Osteoblast (primary cell): ENCODE results near the gene BUD23. TPM values are rescaled to one million over a fixed set of nuclear protein-coding genes. Genes with fewer than 3 reads are reported as not detected.

Experiments used
- DNase-seq: peaks from one replicate; pipeline ENCODE4 v3.0.0; 2011; ENCODE audit warnings: low spot score, mixed read lengths; ENCODE audit not compliant: insufficient read length; ENCODE audit errors: missing footprints
- H2AFZ ChIP-seq: 2 replicates; pipeline ENCODE4 v1.6.0; 2011; ENCODE audit warnings: mild to moderate bottlenecking, low read length
- H3K27ac ChIP-seq: 2 replicates; pipeline ENCODE4 v1.5.1; 2011; ENCODE audit warnings: mild to moderate bottlenecking, low read depth, low read length, moderate library complexity
- H3K27me3 ChIP-seq: 2 replicates; pipeline ENCODE4 v1.6.0; 2012; ENCODE audit warnings: mild to moderate bottlenecking, control low read depth, inconsistent platforms, low read length, moderate library complexity; ENCODE audit not compliant: insufficient read depth
- H3K36me3 ChIP-seq: 2 replicates; pipeline ENCODE4 v1.5.1; 2011; ENCODE audit warnings: mild to moderate bottlenecking, low read length, control low read depth, moderate library complexity; ENCODE audit not compliant: insufficient read depth
- H3K4me1 ChIP-seq: 2 replicates; pipeline ENCODE4 v1.5.1; 2011; ENCODE audit warnings: mild to moderate bottlenecking, low read length, control low read depth, moderate library complexity; ENCODE audit not compliant: insufficient read depth
- H3K4me2 ChIP-seq: 2 replicates; pipeline ENCODE4 v1.6.0; 2011; ENCODE audit warnings: mild to moderate bottlenecking, low read length; ENCODE audit not compliant: insufficient read depth
- H3K4me3 ChIP-seq: fragments of 200-600 bp; sonication (generic); 3 replicates; pipeline ENCODE4 v1.5.1; 2012; ENCODE audit warnings: mild to moderate bottlenecking, low read length, inconsistent platforms; ENCODE audit not compliant: insufficient read depth
- H3K79me2 ChIP-seq: 2 replicates; pipeline ENCODE4 v1.6.0; 2012; ENCODE audit warnings: mild to moderate bottlenecking, low read length, control low read depth, inconsistent platforms; ENCODE audit not compliant: insufficient read depth
- H3K9me3 ChIP-seq: 2 replicates; pipeline ENCODE4 v1.5.1; 2011; ENCODE audit warnings: low read depth, low read length, control low read depth
- H4K20me1 ChIP-seq: 2 replicates; pipeline ENCODE4 v1.6.0; 2012; ENCODE audit warnings: mild to moderate bottlenecking, low read length, control low read depth; ENCODE audit not compliant: insufficient read depth
- CTCF ChIP-seq: IDR thresholded peaks from 2 replicates; pipeline ENCODE4 v1.5.1; 2011; ENCODE audit warnings: mild to moderate bottlenecking, low read depth, low read length, moderate library complexity; ENCODE audit errors: extremely low read depth
- total RNA-seq: library from RNA; depleted of rRNA; stranded (reverse); fragments of >200 nt; gene quantifications from 2 replicates; pipeline ENCODE4 v1.2.3, GENCODE V29; 2012

The BUD23 gene
- total RNA-seq, 1 donor: 36.9 TPM

GRCh38 chr7:73647725-73648592 is 35.4 kb upstream of the BUD23 start:
- peak overlapping the region; percentile 40 for H3K4me3 ChIP-seq
- H3K4me2 ChIP-seq: peak overlapping the region; percentile 55
- no peaks in the 10 kb centered on the region for H3K9me3 ChIP-seq
- peaks cover 54% of the 10 kb centered on the region for H3K27me3 ChIP-seq
- DNase-seq: peak; percentile 92
- H3K27ac ChIP-seq: no peak overlapping the region
- no peak for TF ChIP-seq CTCF
- no peaks in the 10 kb centered on the region for H3K79me2 ChIP-seq
- H3K36me3 ChIP-seq: no peaks in the 10 kb centered on the region
- no peak overlapping the region for H2AFZ ChIP-seq
- H4K20me1 ChIP-seq: no peaks in the 10 kb centered on the region
- no peaks in the 10 kb centered on the region for H3K4me1 ChIP-seq

GRCh38 chr7:73648593-73649332 is 34.6 kb upstream of the BUD23 start:
- Histone ChIP-seq H3K4me2 (no peak overlapping the region), H3K4me3 (no peak overlapping the region), H4K20me1 (no peaks in the 10 kb centered on the region), H3K4me1 (no peaks in the 10 kb centered on the region), H3K9me3 (no peaks in the 10 kb centered on the region), H3K27me3 (peaks cover 54% of the 10 kb centered on the region), H2AFZ (no peak overlapping the region), H3K27ac (no peak overlapping the region), H3K79me2 (no peaks in the 10 kb centered on the region), H3K36me3 (no peaks in the 10 kb centered on the region)
- no peak for TF ChIP-seq CTCF
- no peak for DNase-seq

GRCh38 chr7:73649576-73649975 is 33.8 kb upstream of the BUD23 start:
- H3K27me3 ChIP-seq: peaks cover 54% of the 10 kb centered on the region
- peak; percentile 54 for DNase-seq
- no peak for TF ChIP-seq CTCF

GRCh38 chr7:73650524-73650923 is 32.9 kb upstream of the BUD23 start:
- H3K36me3 ChIP-seq: no peaks in the 10 kb centered on the region
- H3K79me2 ChIP-seq: no peaks in the 10 kb centered on the region
- DNase-seq: no peak
- no peak for TF ChIP-seq CTCF
- no peak overlapping the region for H3K27ac ChIP-seq
- H3K4me3 ChIP-seq: no peak overlapping the region
- H4K20me1 ChIP-seq: no peaks in the 10 kb centered on the region
- no peak overlapping the region for H2AFZ ChIP-seq
- no peaks in the 10 kb centered on the region for H3K4me1 ChIP-seq
- peaks cover 50% of the 10 kb centered on the region for H3K27me3 ChIP-seq
- no peaks in the 10 kb centered on the region for H3K9me3 ChIP-seq
- no peak overlapping the region for H3K4me2 ChIP-seq

More at GRCh38 chr7:73649576-73649975, 33.8 kb upstream of the BUD23 start:
- no peaks in the 10 kb centered on the region for H3K36me3 ChIP-seq
- H3K27ac ChIP-seq: no peak overlapping the region
- no peaks in the 10 kb centered on the region for H4K20me1 ChIP-seq
- H3K79me2 ChIP-seq: no peaks in the 10 kb centered on the region
- H3K9me3 ChIP-seq: no peaks in the 10 kb centered on the region
- no peak overlapping the region for H3K4me2 ChIP-seq
- no peaks in the 10 kb centered on the region for H3K4me1 ChIP-seq
- H3K4me3 ChIP-seq: no peak overlapping the region
- no peak overlapping the region for H2AFZ ChIP-seq
